Mesodermal cell (in vitro differentiated cells): ENCODE data around the gene FILIP1.

Experiments
- H3K27ac ChIP-seq: 2 replicates; pipeline ENCODE4 v1.7.0; 2013; ENCODE audit warnings: mild to moderate bottlenecking, low read depth, low read length, moderate library complexity; ENCODE audit not compliant: severe bottlenecking
- H3K36me3 ChIP-seq: 2 replicates; pipeline ENCODE4 v1.7.1; 2013; ENCODE audit warnings: mild to moderate bottlenecking, low read length, moderate library complexity; ENCODE audit not compliant: control insufficient read depth, insufficient read depth
- H3K4me1 ChIP-seq: one replicate; pipeline ENCODE4 v1.7.1; 2013; ENCODE audit warnings: mild to moderate bottlenecking, low read length; ENCODE audit not compliant: insufficient read depth, control insufficient read depth, poor library complexity, severe bottlenecking
- H3K4me3 ChIP-seq: 2 replicates; pipeline ENCODE4 v1.7.0; 2013; ENCODE audit warnings: low read length, control low read depth, mild to moderate bottlenecking; ENCODE audit not compliant: insufficient read depth, poor library complexity, severe bottlenecking; ENCODE audit errors: extremely low read depth
- H3K9me3 ChIP-seq: 2 replicates; pipeline ENCODE4 v1.7.1; 2013; ENCODE audit warnings: mild to moderate bottlenecking, low read length, moderate library complexity; ENCODE audit not compliant: control insufficient read depth
- WGBS, 2 experiments: methylation state at CpG; one replicate each; pipeline ENCODE4 v1.1.5; 2013; ENCODE audit warnings: missing lambda C conversion rate in 2 of 2; ENCODE audit not compliant: insufficient coverage in 2 of 2; 5-methylcytosine and 5-hydroxymethylcytosine counted together

The FILIP1 gene

DNA sequence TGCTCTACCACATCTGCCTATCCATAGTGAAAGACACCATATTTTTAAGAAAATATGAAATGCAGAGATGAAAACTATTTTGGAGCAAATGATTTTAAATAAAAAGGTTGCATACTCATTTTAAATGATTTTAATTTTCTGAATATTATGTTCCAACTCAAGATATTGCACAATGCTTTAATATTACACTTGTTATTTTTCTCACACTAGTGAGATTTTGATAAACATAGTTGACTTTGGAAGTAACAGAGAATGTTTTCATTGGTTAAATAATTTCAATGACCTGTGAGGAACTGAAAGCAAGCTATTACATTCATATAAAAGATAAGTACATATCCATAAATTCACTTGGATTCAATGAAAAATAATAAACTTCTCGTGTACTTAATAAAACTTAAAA is 201.9 kb downstream of the FILIP1 start:
- no peaks in the 10 kb centered on the region for H3K4me1 ChIP-seq
- H3K4me3 ChIP-seq = no peak overlapping the region
- H3K9me3 ChIP-seq = no peaks in the 10 kb centered on the region
- H3K36me3 ChIP-seq = no peaks in the 10 kb centered on the region
- H3K27ac ChIP-seq = no peak overlapping the region
- no CpG with 5 or more reads among the region's 1 CpG for WGBS, 2 experiments

DNA sequence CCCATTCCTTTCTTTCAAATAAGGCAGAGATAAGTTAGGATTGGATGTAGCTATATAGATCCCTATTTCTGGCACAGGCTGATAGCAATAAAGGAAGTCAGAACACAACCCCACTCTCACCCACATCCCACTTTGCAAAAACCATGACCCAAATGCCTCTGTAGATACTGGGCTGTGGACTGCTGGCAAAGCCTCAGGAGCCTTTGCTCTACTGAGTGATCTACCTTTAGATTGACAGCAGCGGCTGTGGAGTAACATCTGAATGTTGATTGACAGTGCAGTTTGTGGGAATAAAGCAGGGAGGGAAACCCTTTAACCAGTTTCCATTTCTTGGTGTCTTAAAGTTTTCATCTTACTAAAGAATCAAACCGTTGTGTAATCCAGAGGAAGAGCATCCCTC is 202.3 kb downstream of the FILIP1 start:
- no peak overlapping the region for H3K27ac ChIP-seq
- H3K9me3 ChIP-seq = no peaks in the 10 kb centered on the region
- H3K4me3 ChIP-seq = no peak overlapping the region
- no peaks in the 10 kb centered on the region for H3K4me1 ChIP-seq
- H3K36me3 ChIP-seq = no peaks in the 10 kb centered on the region
- 100% methylated on average over 1 of the region's 2 CpGs; no CpG with 5 or more reads in 1 of the 2 experiments for WGBS, 2 experiments

DNA sequence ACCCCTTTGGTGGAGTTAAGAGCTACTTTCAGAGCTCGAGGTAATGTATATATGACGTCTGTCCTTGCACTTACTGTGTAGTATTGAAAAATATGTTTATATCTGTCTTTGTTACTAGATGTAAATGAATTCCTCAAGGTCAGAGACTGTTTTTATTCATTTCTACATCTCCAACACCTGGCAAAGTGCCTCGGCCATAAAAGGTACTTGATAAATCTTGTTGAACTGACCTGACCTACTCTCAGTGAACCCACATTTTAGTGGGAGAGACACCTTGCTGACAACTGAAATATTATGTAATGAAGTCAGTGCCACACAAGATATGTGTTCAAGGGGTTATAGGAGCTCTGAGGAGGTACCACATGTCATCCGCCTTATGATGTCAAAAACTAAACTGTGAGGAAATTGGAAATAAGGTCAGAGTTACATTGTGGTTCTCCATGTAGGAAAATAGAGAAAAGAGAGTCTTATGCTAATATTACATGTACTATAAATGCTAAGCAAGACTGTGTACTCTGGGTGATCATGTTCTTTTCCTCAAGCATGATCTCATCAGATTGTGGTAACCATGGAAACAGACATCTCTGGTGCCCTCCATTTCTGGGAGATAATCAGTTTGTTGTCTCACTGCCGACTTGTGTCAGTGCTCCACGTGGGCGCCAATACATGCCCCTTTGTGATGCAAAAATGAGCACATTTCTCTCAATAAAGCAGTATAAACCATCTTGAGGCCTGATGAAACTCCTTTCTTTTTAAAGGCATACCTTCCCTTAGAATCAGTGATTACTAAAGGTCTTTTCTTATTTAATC is 203.3 kb downstream of the FILIP1 start:
- no peak overlapping the region for H3K27ac ChIP-seq
- no peak overlapping the region for H3K4me3 ChIP-seq
- H3K36me3 ChIP-seq = no peaks in the 10 kb centered on the region
- no peaks in the 10 kb centered on the region for H3K4me1 ChIP-seq
- no peaks in the 10 kb centered on the region for H3K9me3 ChIP-seq
- 62 to 96% methylated on average over 4 of the region's 7 CpGs for WGBS, 2 experiments

DNA sequence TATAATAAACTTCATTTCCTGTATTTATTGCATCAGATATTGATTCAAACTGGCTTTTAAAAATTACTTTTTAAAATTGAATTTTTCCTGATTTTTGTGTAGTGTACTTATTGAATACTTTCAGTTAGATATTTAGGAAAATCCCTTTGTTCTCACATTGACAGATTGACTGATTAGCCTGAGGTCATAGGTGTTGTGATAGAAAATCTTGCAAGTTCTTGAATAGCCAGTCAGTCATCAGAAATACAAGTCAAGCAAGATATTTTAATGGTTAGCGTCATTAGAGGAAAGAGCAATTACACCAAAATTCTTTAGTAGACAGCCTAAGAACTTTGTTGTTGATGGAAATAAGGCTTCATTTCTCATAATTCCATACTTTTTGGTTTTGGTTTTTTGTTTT is 205.6 kb downstream of the FILIP1 start:
- H3K9me3 ChIP-seq = no peaks in the 10 kb centered on the region
- no peaks in the 10 kb centered on the region for H3K36me3 ChIP-seq
- no CpG with 5 or more reads among the region's 1 CpG for WGBS, 2 experiments
- H3K27ac ChIP-seq = no peak overlapping the region
- H3K4me1 ChIP-seq = no peaks in the 10 kb centered on the region
- H3K4me3 ChIP-seq = no peak overlapping the region

DNA sequence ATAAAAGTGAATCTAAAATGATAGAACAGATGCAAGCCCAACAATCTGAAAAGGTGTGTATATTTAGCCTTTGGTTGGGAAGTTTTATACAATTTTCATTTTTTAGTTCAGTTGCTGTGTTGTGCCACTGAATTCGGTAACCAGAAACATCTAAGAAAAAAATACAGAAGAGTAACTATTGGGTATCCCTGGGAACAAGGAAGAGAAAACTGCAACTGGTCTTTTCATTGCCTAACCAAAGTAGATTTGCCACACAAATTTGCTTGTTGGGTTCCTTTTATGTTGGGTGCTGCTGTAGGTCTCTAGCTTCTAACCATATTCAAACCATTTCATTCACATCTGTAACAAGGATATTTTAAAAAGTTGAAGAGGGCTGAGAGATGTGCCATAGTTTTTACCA is 206.2 kb downstream of the FILIP1 start:
- H3K27ac ChIP-seq = no peak overlapping the region

DNA sequence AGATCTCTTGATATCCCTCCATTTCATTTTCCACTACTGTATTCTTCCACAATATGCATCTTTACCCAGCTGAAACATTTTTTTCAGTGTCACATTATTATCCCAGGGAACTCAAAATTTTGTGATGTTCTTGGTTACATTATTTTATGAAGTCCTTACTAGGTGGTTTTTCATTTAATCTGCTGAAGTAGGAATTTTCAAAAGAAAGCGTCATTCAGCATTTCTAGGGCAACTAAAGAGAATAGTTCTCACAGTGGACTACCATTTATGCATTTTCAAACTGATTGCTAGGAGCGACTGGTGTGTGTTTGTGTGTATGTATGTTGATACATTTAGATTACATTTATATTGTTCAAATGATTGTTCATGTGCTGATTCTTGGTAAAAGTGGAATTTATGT is 206.6 kb downstream of the FILIP1 start:
- no peak overlapping the region for H3K27ac ChIP-seq
- H3K4me1 ChIP-seq = peaks cover 2% of the 10 kb centered on the region
- no peak overlapping the region for H3K4me3 ChIP-seq
- WGBS, 2 experiments = no CpG with 5 or more reads among the region's 2 CpGs
- H3K9me3 ChIP-seq = no peaks in the 10 kb centered on the region
- H3K36me3 ChIP-seq = no peaks in the 10 kb centered on the region

More for the DNA sequence above, 206.2 kb downstream of the FILIP1 start:
- Histone ChIP-seq H3K4me3 (no peak overlapping the region), H3K4me1 (no peaks in the 10 kb centered on the region), H3K36me3 (no peaks in the 10 kb centered on the region), H3K9me3 (no peaks in the 10 kb centered on the region)
- no CpG with 5 or more reads among the region's 1 CpG for WGBS, 2 experiments

DNA sequence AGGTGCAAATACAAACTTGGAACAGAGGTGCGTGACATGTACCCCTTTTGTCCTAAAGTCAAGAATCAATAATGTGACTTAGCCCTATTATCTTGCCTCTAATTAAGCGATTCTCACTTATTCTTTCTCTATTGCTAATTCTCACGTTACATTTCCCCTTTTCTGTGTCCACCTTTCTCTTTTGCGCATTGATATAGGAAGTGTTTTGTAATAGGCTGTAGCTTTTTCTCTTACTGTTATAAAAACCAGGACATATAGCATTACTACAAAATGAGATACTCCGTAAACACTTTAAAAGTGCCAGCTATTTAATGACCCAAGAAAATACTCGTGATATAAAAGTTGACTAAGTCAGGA is 208.3 kb downstream of the FILIP1 start:
- H3K9me3 ChIP-seq = no peaks in the 10 kb centered on the region
- 0 to 20% methylated on average over 1 to 2 of the region's 6 CpGs for WGBS, 2 experiments
- H3K36me3 ChIP-seq = no peaks in the 10 kb centered on the region
- H3K4me1 ChIP-seq = peaks cover 7% of the 10 kb centered on the region
- peak overlapping the region; percentile 92 for H3K4me3 ChIP-seq
- peak overlapping the region; percentile 36 for H3K27ac ChIP-seq

DNA sequence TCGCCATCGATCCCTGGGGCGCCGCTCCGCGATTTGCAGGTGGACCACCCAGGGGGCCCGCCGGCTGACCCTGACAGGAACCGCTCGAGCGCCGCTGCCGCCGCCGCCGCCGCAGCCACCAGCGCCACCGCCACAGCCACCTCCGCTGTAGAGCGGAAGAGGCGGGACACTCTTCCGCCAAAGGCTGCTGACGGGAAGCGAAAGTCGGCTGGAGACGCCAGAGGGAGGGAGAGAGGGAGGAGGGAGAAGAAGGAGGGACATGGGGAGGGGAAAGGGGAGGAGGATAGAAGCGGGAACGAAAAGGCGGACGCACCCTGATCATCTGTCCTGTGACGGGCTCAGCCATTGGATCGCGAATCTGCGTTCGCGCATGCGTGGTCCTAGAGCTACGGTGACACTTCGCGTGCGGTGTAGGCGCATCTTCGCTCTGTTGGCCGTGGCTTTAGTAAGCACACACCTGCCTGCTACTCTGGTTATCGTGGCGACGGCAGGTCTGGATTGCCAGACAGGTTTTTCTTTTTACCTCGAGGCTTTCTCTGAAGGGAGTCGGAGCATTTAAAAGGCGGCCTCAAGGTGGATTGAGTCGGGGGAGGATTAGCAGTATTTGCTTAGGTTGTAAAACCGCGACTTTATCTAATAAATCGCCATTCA is 208.8 kb downstream of the FILIP1 start, which contains the start of gene TMEM30A:
TMEM30A (minus strand) TSS at position 161 of the 651 bp plus-strand sequence; CDS start at position 7, 154 bp downstream.
- WGBS, 2 experiments = 0% methylated on average over 35 to 45 of the region's 55 CpGs
- no peaks in the 10 kb centered on the region for H3K36me3 ChIP-seq
- peak within 1 kb of the TSS; percentile 78 for H3K27ac ChIP-seq
- H3K9me3 ChIP-seq = no peaks in the 10 kb centered on the region
- peaks cover 7% of the 10 kb centered on the region for H3K4me1 ChIP-seq
- peak within 1 kb of the TSS; percentile 92 for H3K4me3 ChIP-seq

DNA sequence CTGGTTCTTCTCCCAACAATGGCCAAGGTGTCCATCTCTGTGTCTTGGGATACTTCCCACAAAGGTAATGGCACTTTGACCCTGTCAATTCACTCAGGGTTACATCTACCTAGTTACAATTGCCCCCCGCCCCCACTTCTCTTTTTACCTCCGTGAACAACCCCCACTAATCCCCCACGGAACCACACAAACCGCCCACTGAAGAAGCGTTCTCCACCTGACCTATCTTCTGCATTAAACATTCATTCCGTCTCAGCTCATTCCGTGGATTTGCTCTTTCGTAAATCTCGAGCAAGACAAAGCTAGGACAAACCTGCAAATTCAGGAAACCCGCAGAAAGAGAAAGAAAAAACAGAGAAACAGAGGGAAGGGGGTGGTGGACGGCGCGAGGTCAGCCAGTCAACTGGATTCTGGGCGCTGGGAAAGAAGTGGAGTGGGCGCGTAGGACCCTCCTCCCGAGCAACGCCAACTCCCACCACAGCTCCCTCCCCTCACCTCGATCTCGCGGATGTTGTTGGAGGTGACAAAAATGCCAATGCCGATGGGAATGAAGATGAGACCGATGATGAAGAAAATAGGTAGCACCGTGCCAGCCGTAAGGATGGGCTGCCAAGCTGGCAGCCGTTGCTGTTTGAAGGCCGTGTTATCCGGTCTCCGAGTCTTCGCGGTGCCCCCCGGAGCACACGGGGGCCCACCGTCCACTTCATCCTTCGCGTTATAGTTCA is 209.5 kb downstream of the FILIP1 start:
- H3K36me3 ChIP-seq = no peaks in the 10 kb centered on the region
- 1% methylated on average over 15 to 18 of the region's 36 CpGs for WGBS, 2 experiments
- peak overlapping the region; percentile 78 for H3K27ac ChIP-seq
- peak overlapping the region; percentile 92 for H3K4me3 ChIP-seq
- no peaks in the 10 kb centered on the region for H3K9me3 ChIP-seq
- H3K4me1 ChIP-seq = peaks cover 7% of the 10 kb centered on the region

DNA sequence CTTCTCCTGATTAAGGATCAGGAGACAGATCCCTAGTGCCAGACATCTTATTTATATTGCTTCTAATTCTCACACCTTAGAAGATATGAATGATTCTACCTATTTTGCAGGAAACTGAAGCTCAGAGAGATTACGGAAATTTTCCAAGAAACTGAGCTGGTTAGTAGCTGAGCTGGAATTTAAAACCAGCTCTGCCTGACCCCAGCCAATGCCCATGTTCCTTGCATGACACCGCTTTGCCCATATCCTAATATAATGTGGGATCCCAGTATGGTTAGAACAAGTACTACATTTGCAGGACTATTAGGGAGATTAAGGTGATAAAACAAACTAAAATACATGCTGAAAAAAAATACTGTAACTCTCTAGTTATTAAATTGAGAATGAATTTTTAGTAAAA is 210.9 kb downstream of the FILIP1 start:
- Histone ChIP-seq H3K36me3 (no peaks in the 10 kb centered on the region), H3K27ac (no peak overlapping the region), H3K4me3 (peak overlapping the region; percentile 92), H3K9me3 (no peaks in the 10 kb centered on the region), H3K4me1 (peaks cover 7% of the 10 kb centered on the region)
- 60 to 88% methylated on average over 1 of the region's 2 CpGs for WGBS, 2 experiments
